CD4-positive, alpha-beta T cell (primary cell): ENCODE results near the gene FLRT2. TPM values are rescaled to one million over a fixed set of nuclear protein-coding genes. Genes with fewer than 3 reads are reported as not detected.

Experiments
- ATAC-seq: fragments of 200-7000 bp; cut with Tn5 transposase; one replicate; pipeline ENCODE4 v1.10.0; 2022; ENCODE audit warnings: mild to moderate bottlenecking; ENCODE audit not compliant: poor library complexity
- CTCF ChIA-PET: fragments of 350-600 bp; sonication (Branson Sonifier 250); formaldehyde crosslinking; loops from one replicate; lab custom pipeline; 2021; ENCODE audit warnings: antibody characterized with exemption, inconsistent platforms; lab: Charles Lee
- POLR2A ChIA-PET: fragments of 350-600 bp; sonication (Branson Sonifier 250); formaldehyde crosslinking; loops from one replicate; lab custom pipeline; 2021; ENCODE audit warnings: antibody characterized with exemption, inconsistent platforms; lab: Charles Lee
- DNase-seq, 14 experiments: peaks; one replicate each; pipeline ENCODE4 v3.0.0-alpha.2; 2013 to 2020; ENCODE audit warnings: mixed read lengths in 2 of 14
- H3K27ac ChIP-seq, 2 donors: one replicate each; pipeline versions ENCODE4 v1.5.1 to v1.7.0; 2013; ENCODE audit warnings: low read length in 2 of 2, low read depth in 1 of 2, mild to moderate bottlenecking in 1 of 2
- H3K27me3 ChIP-seq, 2 experiments: 1 replicate in 1 of 2; 2 replicates in 1 of 2; pipeline versions ENCODE4 v1.6.1 to v1.7.0; 2013; ENCODE audit warnings: low read length in 2 of 2, control low read depth in 1 of 2, mild to moderate bottlenecking in 1 of 2, moderate library complexity in 1 of 2; ENCODE audit not compliant: insufficient read depth in 2 of 2, control insufficient read depth in 1 of 2
- H3K36me3 ChIP-seq: one replicate; pipeline ENCODE4 v1.6.1; 2013; ENCODE audit warnings: low read length, control low read depth; ENCODE audit not compliant: insufficient read depth
- H3K4me1 ChIP-seq: one replicate; pipeline ENCODE4 v1.6.1; 2013; ENCODE audit warnings: low read length, control low read depth; ENCODE audit not compliant: insufficient read depth
- H3K4me3 ChIP-seq: one replicate; pipeline ENCODE4 v1.5.1; 2013; ENCODE audit warnings: mild to moderate bottlenecking, low read length, moderate library complexity
- H3K9me3 ChIP-seq, 2 experiments: 1 replicate in 1 of 2; 2 replicates in 1 of 2; pipeline versions ENCODE4 v1.6.1 to v1.7.0; 2013; ENCODE audit warnings: low read length in 2 of 2, mild to moderate bottlenecking in 2 of 2, control low read depth in 1 of 2, moderate library complexity in 1 of 2; ENCODE audit not compliant: control insufficient read depth in 1 of 2, insufficient read depth in 1 of 2
- H3K27ac Mint-ChIP-seq: one replicate; pipeline ENCODE4 v1.8.0; 2020; ENCODE audit warnings: mixed read lengths
- H3K27me3 Mint-ChIP-seq: one replicate; pipeline ENCODE4 v1.8.0; 2021; ENCODE audit warnings: mixed read lengths
- H3K36me3 Mint-ChIP-seq: one replicate; pipeline ENCODE4 v1.8.0; 2021; ENCODE audit warnings: low read depth, mixed read lengths
- H3K4me1 Mint-ChIP-seq: one replicate; pipeline ENCODE4 v1.8.0; 2021; ENCODE audit warnings: low read depth, mixed read lengths
- H3K4me3 Mint-ChIP-seq: one replicate; pipeline ENCODE4 v1.8.0; 2020; ENCODE audit warnings: mild to moderate bottlenecking, mixed read lengths
- H3K9me3 Mint-ChIP-seq: one replicate; pipeline ENCODE4 v1.8.0; 2020; ENCODE audit warnings: mixed read lengths
- CTCF ChIP-seq: fragments of 200-600 bp; IDR thresholded peaks from one replicate; pipeline ENCODE4 v1.8.0; 2022; ENCODE audit warnings: antibody characterized with exemption, mild to moderate bottlenecking
- intact Hi-C, 2 experiments: fragments of 100-400 bp; cut with DNase I in 1 of 2; cut with micrococcal nuclease in 1 of 2; formaldehyde crosslinking; loops; one replicate each; pipeline versions ENCODE4 v1.15.1 to v1.9.0; 2023 to 2025; cut with DNase I, micrococcal nuclease
- total RNA-seq, 174 experiments: library from RNA in 2 of 174; stranded (reverse) in 2 of 174; gene quantifications; one replicate each; pipeline ENCODE4 v1.2.3 and lab custom pipeline; 2021 to 2026

Gene FLRT2
- total RNA-seq, 2 experiments from 2014 or later = not detected

- H3K36me3 ChIP-seq = no peaks in the 10 kb centered on the region
- DNase-seq (no peak), ATAC-seq (no peak)
- H3K9me3 ChIP-seq = no peaks in the 10 kb centered on the region
- no peak overlapping the region for H3K27ac ChIP-seq
- ChIA-PET POLR2A (no interaction called here), CTCF (no interaction called here)
- no peak overlapping the region for H3K27ac Mint-ChIP-seq
- H3K4me3 Mint-ChIP-seq = no peak overlapping the region
- H3K4me1 Mint-ChIP-seq = no peaks in the 10 kb centered on the region
- H3K9me3 Mint-ChIP-seq = peaks cover 1% of the 10 kb centered on the region
- no peaks in the 10 kb centered on the region for H3K36me3 Mint-ChIP-seq
- no peak overlapping the region for H3K4me3 ChIP-seq
- intact Hi-C loops = no loop called here
- no peaks in the 10 kb centered on the region for H3K27me3 Mint-ChIP-seq
- no peak for TF ChIP-seq CTCF
- H3K4me1 ChIP-seq = no peaks in the 10 kb centered on the region
- no peaks in the 10 kb centered on the region for H3K27me3 ChIP-seq
Measured at GRCh38 chr14:85601690-85602089, 71.7 kb downstream of the FLRT2 start.

- Mint-ChIP-seq H3K4me3 (no peak overlapping the region), H3K4me1 (no peaks in the 10 kb centered on the region), H3K9me3 (peaks cover 3% of the 10 kb centered on the region), H3K27ac (no peak overlapping the region), H3K27me3 (no peaks in the 10 kb centered on the region), H3K36me3 (no peaks in the 10 kb centered on the region)
- Histone ChIP-seq H3K27me3 (no peaks in the 10 kb centered on the region), H3K4me3 (no peak overlapping the region), H3K36me3 (no peaks in the 10 kb centered on the region), H3K4me1 (no peaks in the 10 kb centered on the region), H3K9me3 (no peaks in the 10 kb centered on the region), H3K27ac (no peak overlapping the region)
- DNase-seq (no peak), ATAC-seq (no peak)
- CTCF ChIA-PET = no interaction called here
- TF ChIP-seq CTCF = no peak
- POLR2A ChIA-PET = no interaction called here
- intact Hi-C loops = no loop called here
Measured at GRCh38 chr14:85602345-85602744, 72.4 kb downstream of the FLRT2 start.

- no peak for ATAC-seq
- Mint-ChIP-seq H3K27me3 (no peaks in the 10 kb centered on the region), H3K27ac (no peak overlapping the region), H3K4me1 (no peaks in the 10 kb centered on the region), H3K9me3 (peaks cover 3% of the 10 kb centered on the region), H3K36me3 (no peaks in the 10 kb centered on the region), H3K4me3 (no peak overlapping the region)
- no peaks in the 10 kb centered on the region for H3K4me1 ChIP-seq
- no peak overlapping the region for H3K27ac ChIP-seq
- TF ChIP-seq CTCF = no peak
- DNase-seq = no peak
- H3K36me3 ChIP-seq = no peaks in the 10 kb centered on the region
- POLR2A ChIA-PET = no interaction called here
- CTCF ChIA-PET = no interaction called here
- no peak overlapping the region for H3K4me3 ChIP-seq
- intact Hi-C loops = no loop called here
- no peaks in the 10 kb centered on the region for H3K27me3 ChIP-seq
- H3K9me3 ChIP-seq = no peaks in the 10 kb centered on the region
Measured at GRCh38 chr14:85604021-85604420, 74.1 kb downstream of the FLRT2 start.
